ENCODE results near the gene FBXW2.

- no peak for TF ChIP-seq YY1 (IDR thresholded peaks at IDR 0.05; ENCODE audit: insufficient read depth, insufficient read length)
- no peak for TF ChIP-seq ZNF274 (IDR thresholded peaks at IDR 0.05; ENCODE audit: low read depth, low read length)
These were observed 17.4 kb downstream of the FBXW2 start for GRCh38 chr9:120775859-120776258.
